Colonic mucosa (tissue), 4 donors: ENCODE data around the gene EXOC3L4. TPM values are rescaled to one million over a fixed set of nuclear protein-coding genes. Genes with fewer than 3 reads are reported as not detected.
"Not testable (repeated sequence)": the region's sequence is repeated elsewhere in the genome, so short reads cannot be mapped to it uniquely, and the experiment has no call there.

Source experiments
- DNase-seq: peaks from one replicate; pipeline ENCODE4 v3.0.0-alpha.2; 2020
- H3K27ac ChIP-seq: fragments of 200-600 bp; one replicate; pipeline ENCODE4 v1.8.0; 2021
- H3K27me3 ChIP-seq: fragments of 200-600 bp; one replicate; pipeline ENCODE4 v1.8.0; 2021
- H3K36me3 ChIP-seq: fragments of 200-600 bp; one replicate; pipeline ENCODE4 v1.8.0; 2021
- H3K4me1 ChIP-seq: fragments of 200-600 bp; one replicate; pipeline ENCODE4 v1.8.0; 2021; ENCODE audit warnings: mild to moderate bottlenecking
- H3K4me3 ChIP-seq: fragments of 200-600 bp; one replicate; pipeline ENCODE4 v1.8.0; 2021
- H3K9ac ChIP-seq, 2 donors: one replicate each; pipeline ENCODE4 v1.7.0; 2013; ENCODE audit warnings: control low read depth in 2 of 2, low read depth in 2 of 2, low read length in 2 of 2
- H3K9me3 ChIP-seq: fragments of 200-600 bp; one replicate; pipeline ENCODE4 v1.8.0; 2021
- intact Hi-C: fragments of 100-400 bp; cut with DNase I; formaldehyde crosslinking; loops from one replicate; pipeline ENCODE4 v1.14.1; 2022
- total RNA-seq, 2 donors: library from RNA; stranded (reverse); fragmentation: NEBNext Ultra II Directional in 1 of 2; extraction: Animal tissue kit (Norgen Biotek cat#: 25700) in 1 of 2; gene quantifications; one replicate each; pipeline ENCODE4 v1.2.1, GENCODE V29; 2021
- TF ChIP-seq, protein P1 (sequence below): fragments of 200-600 bp; IDR thresholded peaks from one replicate; pipeline ENCODE4 v1.8.0; 2022; ENCODE audit warnings: antibody characterized with exemption, mild to moderate bottlenecking
- donor health status: healthy.
- donor health status: DM: no; HTN: no; CAD: no.
- donor health status: DM: no; HTN: no; CAD: no.

EXOC3L4 gene
- total RNA-seq, 2 donors from 2014 or later = 11.3 to 15.6 TPM

DNA sequence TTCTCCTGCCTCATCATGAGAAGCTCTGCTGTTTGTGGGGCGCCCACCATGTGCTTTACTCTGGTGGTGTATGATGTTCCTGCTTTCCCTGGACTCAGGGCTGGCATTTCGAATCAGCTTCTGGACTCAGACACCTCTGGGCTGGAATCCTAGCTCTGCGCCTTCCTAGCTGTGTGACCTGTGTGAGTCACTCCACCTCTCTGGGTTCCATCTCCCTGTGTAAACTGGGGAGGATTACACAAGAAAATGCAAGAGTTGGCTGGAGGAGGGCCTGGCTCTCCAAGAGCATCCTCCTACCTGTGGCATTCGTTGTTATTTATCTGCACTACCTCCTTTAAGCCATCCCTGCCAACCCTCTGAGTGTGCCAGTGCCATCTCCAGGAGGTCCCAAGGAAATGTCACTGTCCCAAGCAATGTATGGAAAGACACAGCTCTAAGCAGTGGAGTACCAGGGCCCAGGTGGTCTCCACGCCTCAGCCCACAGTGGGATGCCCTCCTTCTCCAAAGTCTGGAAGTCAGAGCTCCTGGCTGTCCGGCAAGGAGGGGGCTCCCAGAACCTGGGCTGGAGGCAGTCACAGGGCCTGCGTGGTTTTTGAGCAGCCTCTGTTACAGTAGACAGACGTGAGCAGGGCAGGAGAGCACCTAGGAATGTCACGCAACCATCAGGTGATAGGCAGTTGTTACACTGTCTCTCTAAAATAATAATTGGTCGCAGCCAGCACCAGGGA, 21.5 kb downstream of the EXOC3L4 start:
- DNase-seq = no peak
- Histone ChIP-seq H3K27ac (no peak overlapping the region), H3K36me3 (no peaks in the 10 kb centered on the region), H3K27me3 (no peaks in the 10 kb centered on the region), H3K9ac (no peak overlapping the region), H3K4me3 (no peak overlapping the region), H3K9me3 (no peaks in the 10 kb centered on the region), H3K4me1 (peaks cover 13% of the 10 kb centered on the region)
- TF ChIP-seq, protein P1, sequence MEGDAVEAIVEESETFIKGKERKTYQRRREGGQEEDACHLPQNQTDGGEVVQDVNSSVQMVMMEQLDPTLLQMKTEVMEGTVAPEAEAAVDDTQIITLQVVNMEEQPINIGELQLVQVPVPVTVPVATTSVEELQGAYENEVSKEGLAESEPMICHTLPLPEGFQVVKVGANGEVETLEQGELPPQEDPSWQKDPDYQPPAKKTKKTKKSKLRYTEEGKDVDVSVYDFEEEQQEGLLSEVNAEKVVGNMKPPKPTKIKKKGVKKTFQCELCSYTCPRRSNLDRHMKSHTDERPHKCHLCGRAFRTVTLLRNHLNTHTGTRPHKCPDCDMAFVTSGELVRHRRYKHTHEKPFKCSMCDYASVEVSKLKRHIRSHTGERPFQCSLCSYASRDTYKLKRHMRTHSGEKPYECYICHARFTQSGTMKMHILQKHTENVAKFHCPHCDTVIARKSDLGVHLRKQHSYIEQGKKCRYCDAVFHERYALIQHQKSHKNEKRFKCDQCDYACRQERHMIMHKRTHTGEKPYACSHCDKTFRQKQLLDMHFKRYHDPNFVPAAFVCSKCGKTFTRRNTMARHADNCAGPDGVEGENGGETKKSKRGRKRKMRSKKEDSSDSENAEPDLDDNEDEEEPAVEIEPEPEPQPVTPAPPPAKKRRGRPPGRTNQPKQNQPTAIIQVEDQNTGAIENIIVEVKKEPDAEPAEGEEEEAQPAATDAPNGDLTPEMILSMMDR = no peak
- intact Hi-C loops = no loop called here

DNA sequence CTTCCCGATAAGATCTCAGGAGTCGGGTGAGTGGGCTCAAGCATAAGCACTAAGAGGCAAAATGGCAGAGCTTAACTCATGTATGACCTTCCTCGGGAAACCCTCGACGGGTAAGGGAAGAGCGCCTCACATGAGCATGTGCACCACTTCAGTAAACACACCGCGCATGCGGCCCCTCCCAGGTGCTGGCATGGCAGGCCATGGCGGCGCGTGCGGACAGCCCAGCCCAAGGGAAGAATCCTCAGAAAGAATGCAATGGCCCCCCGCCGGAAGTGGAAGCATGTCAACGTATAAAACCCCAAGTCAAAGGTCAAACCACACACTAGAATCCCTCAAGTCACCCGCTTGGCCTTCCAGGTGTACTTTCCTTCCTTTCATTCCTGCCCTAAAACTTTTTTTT, 22.1 kb downstream of the EXOC3L4 start:
- Histone ChIP-seq H3K4me1 (peaks cover 14% of the 10 kb centered on the region), H3K27ac (no peak overlapping the region), H3K9ac (no peak overlapping the region), H3K4me3 (no peak overlapping the region), H3K9me3 (no peaks in the 10 kb centered on the region), H3K27me3 (no peaks in the 10 kb centered on the region), H3K36me3 (no peaks in the 10 kb centered on the region)
- no peak for DNase-seq
- intact Hi-C loops = no loop called here
- TF ChIP-seq, protein P1 = no peak

DNA sequence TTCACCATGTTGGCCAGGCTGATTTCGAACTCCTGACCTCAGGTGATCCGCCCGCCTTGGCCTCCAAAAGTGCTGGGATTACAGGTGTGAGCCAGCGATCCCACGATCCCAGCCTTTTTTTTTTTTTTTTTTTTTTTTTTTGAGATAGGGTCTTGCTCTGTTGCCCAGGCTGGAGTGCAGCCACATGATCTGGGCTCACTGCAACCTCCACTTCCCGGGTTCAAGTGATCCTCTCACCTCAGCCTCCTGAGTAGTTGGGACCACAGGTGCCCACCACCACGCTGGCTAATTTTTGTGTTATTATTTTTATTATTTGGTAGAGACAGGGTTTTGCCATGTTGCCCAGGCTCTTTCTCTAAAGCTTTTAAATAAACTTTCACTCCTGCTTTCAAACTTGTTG, 23.0 kb downstream of the EXOC3L4 start:
- not testable (repeated sequence) for DNase-seq, H3K27ac ChIP-seq

DNA sequence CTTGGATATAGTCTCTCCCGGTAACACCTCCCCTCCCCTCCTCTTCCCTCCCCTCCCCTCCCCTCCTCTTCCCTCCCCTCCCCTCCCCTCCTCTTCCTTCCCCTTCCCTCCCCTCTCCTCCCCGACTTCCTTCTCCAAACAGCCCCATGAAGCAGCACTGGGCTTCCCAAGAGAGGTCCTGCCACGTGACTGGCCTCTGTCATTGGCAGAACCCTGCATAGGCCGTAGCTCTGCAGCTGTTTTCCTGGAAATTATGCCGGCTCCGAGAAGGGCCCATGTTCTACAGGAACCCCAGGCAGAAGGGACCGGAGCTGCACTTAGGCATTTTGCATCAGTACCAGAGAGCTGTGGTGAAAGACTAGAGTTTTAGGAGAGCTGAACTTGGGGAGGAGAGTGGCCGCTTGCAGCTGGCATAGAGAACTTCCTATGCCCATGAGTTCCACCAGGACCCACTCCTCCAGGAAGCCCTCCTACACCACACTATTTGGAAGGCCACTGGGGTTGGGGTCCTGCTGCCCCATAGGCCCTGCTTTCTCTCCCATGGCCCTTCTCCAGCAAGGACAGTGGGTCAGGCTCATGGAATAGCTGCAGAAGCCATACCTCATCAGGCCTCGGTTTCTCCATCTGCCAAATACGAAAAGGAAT, 23.6 kb downstream of the EXOC3L4 start:
- no peaks in the 10 kb centered on the region for H3K9me3 ChIP-seq
- H3K27me3 ChIP-seq = peaks cover 4% of the 10 kb centered on the region
- peak overlapping the region in 1 of 2 donors; percentile 40 for H3K9ac ChIP-seq
- no peaks in the 10 kb centered on the region for H3K36me3 ChIP-seq
- TF ChIP-seq, protein P1 = no peak
- peaks cover 13% of the 10 kb centered on the region for H3K4me1 ChIP-seq
- H3K27ac ChIP-seq = peak overlapping the region; percentile 53
- no peak overlapping the region for H3K4me3 ChIP-seq
- DNase-seq = peak; percentile 62
- intact Hi-C loops = no loop called here

More for the DNA sequence above, 23.0 kb downstream of the EXOC3L4 start:
- H3K27me3 ChIP-seq, H3K9me3 ChIP-seq, H3K9ac ChIP-seq, H3K36me3 ChIP-seq, intact Hi-C loops, H3K4me3 ChIP-seq: not testable (repeated sequence)
- peaks cover 13% of the 10 kb centered on the region for H3K4me1 ChIP-seq

DNA sequence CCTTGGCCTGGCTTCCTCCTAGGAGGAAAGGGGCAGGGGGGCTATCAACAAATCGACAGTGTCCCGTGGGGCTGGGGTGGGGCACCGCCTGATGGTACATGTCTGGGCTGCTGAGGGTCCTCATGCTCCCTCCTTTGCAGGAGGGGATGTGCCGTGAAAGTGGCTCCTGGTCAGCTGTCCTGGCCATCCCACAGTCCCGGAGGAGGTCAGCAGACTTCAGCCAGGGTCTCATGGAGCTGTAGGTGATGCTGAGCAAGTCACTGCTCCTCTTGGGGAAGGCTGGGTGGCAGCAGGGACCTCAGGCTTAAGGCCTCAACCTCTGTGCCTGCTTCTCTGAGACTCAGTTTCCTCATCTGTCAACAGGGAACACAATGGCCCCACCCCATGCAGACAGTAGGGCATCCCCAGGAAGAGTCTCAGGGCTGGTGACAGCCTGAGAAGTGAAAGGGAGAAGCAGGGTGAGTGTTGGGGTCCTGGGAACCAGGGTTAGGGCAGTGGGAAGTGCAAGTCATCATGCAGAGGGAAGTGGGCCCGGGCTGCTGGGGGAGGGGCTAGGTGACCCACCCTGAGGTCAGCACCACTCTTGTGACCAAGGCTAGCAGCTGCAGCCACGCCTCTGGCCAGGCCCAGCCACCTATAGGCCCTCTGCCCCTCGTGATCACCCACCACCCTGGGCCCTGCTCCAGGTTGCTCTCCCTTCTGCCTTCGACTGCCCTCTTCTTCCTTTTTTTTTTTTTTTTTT, 24.3 kb downstream of the EXOC3L4 start:
- peak; percentile 47 for DNase-seq
- H3K27ac ChIP-seq = peak overlapping the region; percentile 53
- TF ChIP-seq, protein P1 = no peak
- intact Hi-C loops = no loop called here
- no peak overlapping the region for H3K4me3 ChIP-seq
- H3K9me3 ChIP-seq = no peaks in the 10 kb centered on the region
- peak overlapping the region; percentile 14 to 27 for H3K9ac ChIP-seq
- peaks cover 10% of the 10 kb centered on the region for H3K27me3 ChIP-seq
- no peaks in the 10 kb centered on the region for H3K36me3 ChIP-seq
- H3K4me1 ChIP-seq = peaks cover 13% of the 10 kb centered on the region

DNA sequence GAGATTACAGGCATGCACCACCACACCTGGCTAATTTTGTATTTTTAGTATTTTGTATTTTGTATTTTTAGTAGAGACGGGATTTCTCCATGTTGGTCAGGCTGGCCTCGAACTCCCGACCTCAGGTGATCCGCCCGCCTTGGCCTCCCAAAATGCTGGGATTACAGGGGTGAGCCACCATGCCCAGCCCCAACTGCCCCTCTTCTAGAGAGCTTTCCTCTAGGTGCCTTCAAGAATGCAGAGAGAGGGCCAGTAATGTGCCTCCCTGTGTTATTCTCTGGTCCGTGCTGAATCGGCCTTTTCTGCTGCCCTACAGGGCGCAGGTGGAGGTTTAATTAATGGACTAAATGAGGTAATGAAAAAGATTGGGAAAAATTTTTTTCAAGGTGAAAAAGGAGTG, 25.0 kb downstream of the EXOC3L4 start:
- peaks cover 17% of the 10 kb centered on the region for H3K27me3 ChIP-seq
- H3K9me3 ChIP-seq, H3K36me3 ChIP-seq, intact Hi-C loops, H3K27ac ChIP-seq, DNase-seq, H3K4me3 ChIP-seq, H3K9ac ChIP-seq: not testable (repeated sequence)
- peaks cover 13% of the 10 kb centered on the region for H3K4me1 ChIP-seq
